Activated naive CD8-positive, alpha-beta T cell treated with anti-CD3 and anti-CD28 coated beads for 36 hours (primary cell): ENCODE measurements around the gene NOS1AP. TPM values are rescaled to one million over a fixed set of nuclear protein-coding genes. Genes with fewer than 3 reads are reported as not detected.

Experiments used
- DNase-seq: peaks from one replicate; pipeline ENCODE4 v3.0.0; 2021
- H3K27ac Mint-ChIP-seq: one replicate; pipeline ENCODE4 v1.8.0; 2022; ENCODE audit warnings: mild to moderate bottlenecking, moderate library complexity, mixed read lengths
- H3K27me3 Mint-ChIP-seq: one replicate; pipeline ENCODE4 v1.8.0; 2022; ENCODE audit warnings: mild to moderate bottlenecking, mixed read lengths
- H3K36me3 Mint-ChIP-seq: one replicate; pipeline ENCODE4 v1.8.0; 2021; ENCODE audit warnings: mild to moderate bottlenecking, mixed read lengths
- H3K4me1 Mint-ChIP-seq: one replicate; pipeline ENCODE4 v1.8.0; 2021; ENCODE audit warnings: mixed read lengths
- H3K4me3 Mint-ChIP-seq: one replicate; pipeline ENCODE4 v1.8.0; 2022; ENCODE audit warnings: mild to moderate bottlenecking, moderate library complexity, mixed read lengths
- H3K9me3 Mint-ChIP-seq: one replicate; pipeline ENCODE4 v1.8.0; 2022; ENCODE audit warnings: mixed read lengths
- total RNA-seq, 2 experiments: library from RNA; stranded (reverse); gene quantifications; one replicate each; pipeline ENCODE4 v1.2.3, GENCODE V29; 2021

Gene NOS1AP
- total RNA-seq, 2 experiments from 2014 or later, result 0.14 to 0.21 TPM

DNA sequence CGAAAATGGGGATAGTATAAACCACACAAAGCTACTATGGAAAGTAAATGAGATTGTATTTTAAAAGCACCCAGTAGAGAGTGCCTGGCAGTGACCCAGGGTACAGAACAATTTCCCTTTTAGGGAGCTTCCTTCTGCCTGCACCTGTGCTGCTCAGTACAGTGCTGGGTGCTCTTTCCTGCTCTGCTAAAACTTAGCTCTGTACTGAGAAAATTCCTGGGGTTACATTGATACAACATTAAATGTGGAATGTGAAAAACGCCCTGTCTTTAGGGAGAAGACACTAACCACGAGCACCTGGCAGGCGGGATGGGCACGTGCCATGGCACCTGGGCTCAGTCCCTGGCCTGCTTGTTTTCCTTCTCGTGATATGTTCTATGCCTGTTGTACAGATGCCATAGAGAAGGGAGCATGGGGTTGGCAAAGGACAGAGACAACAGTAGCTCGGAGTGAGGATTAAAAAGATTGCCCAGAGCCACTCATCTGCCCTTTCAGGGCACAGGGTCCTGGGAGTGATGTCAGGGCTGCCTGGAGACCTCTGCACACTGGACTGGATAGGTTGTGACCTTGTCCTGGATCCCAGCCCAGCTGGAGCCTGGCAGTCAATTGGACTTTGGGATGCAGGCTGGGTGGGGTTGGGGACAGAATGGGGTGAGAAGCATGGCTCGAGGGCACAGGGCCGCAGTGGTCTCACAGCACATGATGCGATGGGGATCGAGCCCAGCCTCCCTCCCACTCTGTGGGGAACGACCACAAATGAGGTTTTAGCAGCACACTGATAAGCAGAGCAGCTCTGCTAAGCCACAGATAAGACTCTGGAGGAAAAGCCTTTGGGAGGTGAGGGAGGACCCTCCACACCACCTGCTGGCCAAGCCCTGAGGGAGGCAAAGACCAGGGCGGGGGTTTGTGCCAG is 302.9 kb downstream of the NOS1AP start:
- H3K4me1 Mint-ChIP-seq, result no peaks in the 10 kb centered on the region
- no peak for DNase-seq
- H3K9me3 Mint-ChIP-seq, result no peaks in the 10 kb centered on the region

DNA sequence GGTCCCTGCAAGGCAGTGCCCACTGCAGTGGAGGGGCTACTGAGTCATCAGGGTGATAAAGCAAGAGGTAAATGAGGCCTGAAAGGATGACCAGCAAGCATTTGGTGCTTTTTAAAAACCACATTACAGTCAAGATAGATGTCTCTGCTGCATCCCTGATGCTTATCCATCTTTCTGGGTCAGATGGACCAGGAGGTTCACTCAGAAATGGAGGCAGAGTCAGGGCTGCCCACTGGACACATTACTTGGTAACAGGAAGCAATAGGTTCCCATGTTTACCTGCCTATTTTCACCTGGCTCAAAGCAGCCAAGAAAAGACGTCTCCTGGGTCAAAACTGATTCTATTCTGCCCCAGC is 303.6 kb downstream of the NOS1AP start:
- Mint-ChIP-seq H3K27me3 (no peaks in the 10 kb centered on the region), H3K9me3 (no peaks in the 10 kb centered on the region), H3K4me3 (no peak overlapping the region), H3K27ac (no peak overlapping the region), H3K4me1 (no peaks in the 10 kb centered on the region), H3K36me3 (no peaks in the 10 kb centered on the region)
- no peak for DNase-seq

More for the DNA sequence above, 302.9 kb downstream of the NOS1AP start:
- Mint-ChIP-seq H3K27ac (no peak overlapping the region), H3K4me3 (no peak overlapping the region), H3K27me3 (no peaks in the 10 kb centered on the region), H3K36me3 (no peaks in the 10 kb centered on the region)

DNA sequence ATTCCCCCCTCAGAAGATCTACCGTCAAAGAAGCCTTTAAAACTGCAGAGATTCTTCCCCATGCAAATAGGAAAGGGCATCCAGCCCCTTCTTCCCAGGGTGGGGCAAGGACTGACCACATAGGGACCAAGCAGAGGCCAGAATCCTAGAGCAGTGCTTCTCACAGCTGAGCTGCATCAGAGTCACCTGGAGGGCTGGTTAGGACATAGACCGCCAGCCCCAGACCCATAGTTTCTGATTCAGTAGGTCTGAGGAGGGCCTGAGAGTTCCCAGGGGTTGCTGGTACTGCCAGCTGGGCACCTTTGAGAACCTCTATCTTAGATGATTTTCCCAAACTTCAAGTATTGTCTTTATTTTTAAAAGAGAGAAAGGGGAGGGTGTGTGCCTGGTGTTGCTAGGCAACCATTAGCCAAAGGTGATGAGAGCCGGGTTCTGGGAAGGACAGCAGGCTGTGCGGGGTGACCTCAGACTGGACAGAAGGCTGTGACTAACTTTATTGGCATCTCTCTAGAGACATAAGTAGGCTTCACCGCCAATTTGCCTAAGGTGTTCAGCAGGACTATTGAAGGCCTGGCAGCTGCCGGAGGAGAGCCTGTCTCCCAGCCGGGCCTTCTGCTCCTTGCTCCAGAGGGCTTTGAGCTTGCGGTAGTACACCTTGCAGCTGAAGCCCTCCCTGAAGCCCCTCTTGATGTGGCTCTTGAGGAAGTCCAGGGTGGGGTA is 304.2 kb downstream of the NOS1AP start:
- H3K36me3 Mint-ChIP-seq, result no peaks in the 10 kb centered on the region
- no peaks in the 10 kb centered on the region for H3K27me3 Mint-ChIP-seq
- H3K27ac Mint-ChIP-seq, result no peak overlapping the region
- no peaks in the 10 kb centered on the region for H3K9me3 Mint-ChIP-seq
- no peaks in the 10 kb centered on the region for H3K4me1 Mint-ChIP-seq
- no peak overlapping the region for H3K4me3 Mint-ChIP-seq
- DNase-seq, result no peak

DNA sequence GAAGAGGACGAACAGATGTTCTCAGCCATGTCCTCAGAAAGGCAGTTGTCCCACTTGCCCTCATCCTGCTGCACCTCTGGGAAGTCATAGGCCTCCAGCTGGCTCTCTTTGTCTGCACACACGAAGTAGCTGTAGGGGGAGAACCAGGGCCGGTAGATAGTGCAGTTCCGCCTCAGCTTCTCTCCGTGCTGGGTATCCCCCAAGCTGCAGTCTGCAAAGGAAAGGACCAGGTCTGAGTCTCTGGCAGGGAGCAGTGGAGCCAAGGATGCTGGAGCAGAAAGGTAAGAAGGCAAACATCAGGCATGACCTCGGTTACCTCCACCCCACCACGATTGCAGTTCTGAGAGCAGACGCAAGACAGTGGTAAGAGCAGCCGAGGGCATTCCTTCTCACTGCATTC is 304.9 kb downstream of the NOS1AP start:
- H3K27me3 Mint-ChIP-seq, result no peaks in the 10 kb centered on the region
- H3K36me3 Mint-ChIP-seq, result no peaks in the 10 kb centered on the region
- no peak overlapping the region for H3K27ac Mint-ChIP-seq
- H3K9me3 Mint-ChIP-seq, result no peaks in the 10 kb centered on the region
- DNase-seq, result no peak
- H3K4me3 Mint-ChIP-seq, result no peak overlapping the region
- no peaks in the 10 kb centered on the region for H3K4me1 Mint-ChIP-seq

DNA sequence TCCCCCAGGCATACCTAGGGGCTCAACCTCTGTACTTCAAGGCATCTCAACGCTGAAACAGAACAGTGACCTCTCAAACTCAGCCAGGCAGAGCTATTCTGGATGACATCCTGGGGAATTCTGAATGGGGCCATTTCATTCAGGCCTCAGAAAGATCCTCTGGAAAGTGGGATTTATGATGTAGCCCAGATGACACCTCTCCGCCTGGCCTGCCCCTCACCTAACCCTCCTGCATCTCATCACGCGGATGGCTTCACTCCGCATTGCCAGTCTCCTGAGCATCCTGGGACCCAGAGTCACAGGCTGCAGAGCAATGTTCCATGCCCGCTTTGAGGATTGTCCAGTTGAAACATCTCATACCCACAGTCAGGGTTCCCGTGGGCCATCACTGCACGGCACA is 306.0 kb downstream of the NOS1AP start:
- H3K27ac Mint-ChIP-seq, result no peak overlapping the region
- no peaks in the 10 kb centered on the region for H3K4me1 Mint-ChIP-seq
- no peaks in the 10 kb centered on the region for H3K36me3 Mint-ChIP-seq

DNA sequence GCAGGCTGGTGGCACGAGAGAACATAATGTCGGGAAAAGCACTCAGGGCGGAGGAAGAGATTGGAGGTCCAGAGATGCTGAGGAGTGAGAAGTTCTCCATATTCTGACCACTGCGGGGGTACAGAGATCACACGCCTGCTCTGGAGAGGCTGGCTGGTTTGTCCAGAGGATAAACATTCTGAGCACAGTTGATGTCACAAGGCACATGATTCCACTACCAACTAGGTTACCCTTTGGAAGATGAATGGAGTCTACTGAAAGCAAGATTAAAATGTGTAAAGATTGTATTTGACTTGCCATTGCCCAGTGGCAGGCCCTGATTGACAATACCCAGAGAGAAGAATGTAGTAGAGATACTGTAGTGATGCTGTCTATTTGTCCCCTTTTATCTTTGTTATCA is 307.2 kb downstream of the NOS1AP start, which contains the start of gene SPATA46:
Gene SPATA46 (minus strand): TSS at position 164 of the 400 bp plus-strand sequence. CDS start 64 bp downstream, at position 100.
- no peak for DNase-seq
- no peaks in the 10 kb centered on the region for H3K27me3 Mint-ChIP-seq
- no peaks in the 10 kb centered on the region for H3K36me3 Mint-ChIP-seq
- no peak within 1 kb of the TSS for H3K27ac Mint-ChIP-seq
- H3K4me1 Mint-ChIP-seq, result no peaks in the 10 kb centered on the region
- H3K4me3 Mint-ChIP-seq, result no peak within 1 kb of the TSS
- H3K9me3 Mint-ChIP-seq, result no peaks in the 10 kb centered on the region

More for the DNA sequence above, 306.0 kb downstream of the NOS1AP start:
- Mint-ChIP-seq H3K4me3 (no peak overlapping the region), H3K27me3 (no peaks in the 10 kb centered on the region), H3K9me3 (no peaks in the 10 kb centered on the region)
- no peak for DNase-seq

DNA sequence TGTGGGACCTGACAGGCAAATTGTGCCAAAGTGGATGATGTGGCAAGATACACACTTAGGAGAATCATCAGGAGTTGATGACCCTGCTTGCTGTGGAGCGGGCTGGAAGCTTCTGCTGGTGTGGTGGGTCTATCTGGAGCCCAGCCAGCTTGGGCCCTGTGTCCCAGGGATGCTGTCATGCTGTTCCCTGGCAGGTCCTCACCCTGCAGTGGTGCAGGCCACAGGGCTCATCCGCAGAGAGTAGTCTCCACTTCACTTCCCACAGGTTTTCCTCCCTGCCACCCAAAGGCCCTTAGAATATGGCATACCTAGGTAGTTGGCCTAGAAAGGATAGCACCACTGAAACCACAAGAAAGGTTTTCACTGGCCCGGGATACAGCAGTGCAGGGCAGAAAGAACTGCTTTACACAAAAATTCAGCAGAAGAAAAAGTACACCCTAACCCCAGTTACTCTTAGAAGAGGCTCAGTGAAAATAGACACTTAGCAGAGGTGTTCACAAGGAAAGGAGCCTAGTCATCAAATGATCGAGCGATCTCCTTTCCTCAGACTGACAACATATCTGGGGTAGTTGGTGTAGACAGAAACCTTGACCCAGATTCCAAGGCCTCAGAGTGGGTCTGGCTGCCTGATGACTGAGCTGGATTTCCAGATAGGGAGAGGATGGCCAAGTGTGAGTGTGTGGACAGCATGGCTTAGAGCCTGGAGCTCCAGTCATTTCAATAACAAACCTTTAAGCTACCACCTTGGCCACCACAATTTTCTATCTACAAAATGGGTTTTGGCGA is 310.8 kb downstream of the NOS1AP start:
- H3K4me1 Mint-ChIP-seq, result no peaks in the 10 kb centered on the region
- H3K27ac Mint-ChIP-seq, result no peak overlapping the region
- no peaks in the 10 kb centered on the region for H3K9me3 Mint-ChIP-seq
- no peak for DNase-seq
- no peaks in the 10 kb centered on the region for H3K27me3 Mint-ChIP-seq
- no peaks in the 10 kb centered on the region for H3K36me3 Mint-ChIP-seq
- H3K4me3 Mint-ChIP-seq, result no peak overlapping the region

DNA sequence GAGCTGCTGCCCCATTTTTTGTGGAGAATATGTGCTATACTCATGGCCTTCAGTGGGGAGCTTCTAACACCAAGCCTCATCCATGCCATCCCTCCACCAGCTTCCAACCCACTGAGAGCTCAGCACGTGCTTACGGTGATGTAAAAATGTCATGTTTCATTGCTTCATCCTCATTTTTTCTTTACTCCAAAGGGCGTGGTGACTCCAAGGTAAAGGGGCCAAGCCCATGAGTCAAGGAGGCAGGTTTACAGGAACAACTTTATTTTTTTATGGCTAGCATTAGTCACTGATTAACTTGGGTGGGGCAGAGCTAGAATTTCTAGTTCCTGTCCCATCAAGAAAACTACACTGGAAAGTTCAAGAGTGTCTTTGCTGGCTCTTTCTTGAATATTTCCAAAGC is 311.9 kb downstream of the NOS1AP start, which contains the start of gene C1orf226:
Gene C1orf226 (plus strand): TSS at position 346 of the 400 bp plus-strand sequence. CDS start 174 bp downstream, outside the sequence.
- no peaks in the 10 kb centered on the region for H3K9me3 Mint-ChIP-seq
- no peaks in the 10 kb centered on the region for H3K36me3 Mint-ChIP-seq
- no peaks in the 10 kb centered on the region for H3K4me1 Mint-ChIP-seq
- no peak within 1 kb of the TSS for H3K4me3 Mint-ChIP-seq
- DNase-seq, result no peak
- no peak within 1 kb of the TSS for H3K27ac Mint-ChIP-seq
- no peaks in the 10 kb centered on the region for H3K27me3 Mint-ChIP-seq

DNA sequence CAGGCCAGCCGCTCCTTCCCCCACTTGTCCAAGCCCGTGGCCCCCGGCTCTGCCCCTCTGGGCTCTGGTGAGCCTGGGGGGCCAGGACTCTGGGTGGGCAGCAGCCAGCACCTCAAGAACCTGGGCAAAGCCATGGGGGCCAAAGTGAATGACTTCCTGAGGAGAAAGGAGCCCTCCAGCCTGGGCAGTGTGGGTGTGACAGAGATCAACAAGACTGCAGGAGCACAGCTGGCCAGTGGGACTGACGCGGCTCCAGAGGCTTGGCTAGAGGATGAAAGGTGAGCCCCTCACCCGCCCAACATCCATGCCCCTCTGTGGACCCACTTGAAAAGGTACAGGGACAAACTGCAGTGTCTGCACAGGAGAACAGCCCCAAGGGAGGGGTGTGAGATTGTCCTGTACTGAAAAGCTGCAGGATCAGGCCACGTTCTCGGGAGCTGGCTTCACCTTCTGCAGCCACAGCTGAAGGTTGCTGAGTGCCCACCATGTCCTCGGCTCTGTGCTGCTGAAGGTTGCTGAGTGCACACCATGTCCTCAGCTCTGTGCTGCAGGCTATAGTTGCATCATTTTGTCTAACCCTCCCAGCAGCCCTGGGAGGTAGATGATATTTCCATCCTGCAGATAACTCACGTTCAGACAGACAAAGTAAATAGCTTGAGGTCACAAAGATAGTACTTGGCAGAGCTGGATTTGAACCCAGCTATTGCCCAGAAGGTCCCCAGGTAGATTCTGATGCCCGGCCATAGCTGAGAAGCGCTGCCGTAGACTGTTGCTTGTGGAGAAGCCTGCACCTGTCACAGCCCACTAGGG is 312.7 kb downstream of the NOS1AP start:
- Mint-ChIP-seq H3K4me1 (no peaks in the 10 kb centered on the region), H3K4me3 (no peak overlapping the region), H3K27me3 (no peaks in the 10 kb centered on the region), H3K9me3 (no peaks in the 10 kb centered on the region), H3K27ac (no peak overlapping the region), H3K36me3 (no peaks in the 10 kb centered on the region)
- DNase-seq, result no peak

DNA sequence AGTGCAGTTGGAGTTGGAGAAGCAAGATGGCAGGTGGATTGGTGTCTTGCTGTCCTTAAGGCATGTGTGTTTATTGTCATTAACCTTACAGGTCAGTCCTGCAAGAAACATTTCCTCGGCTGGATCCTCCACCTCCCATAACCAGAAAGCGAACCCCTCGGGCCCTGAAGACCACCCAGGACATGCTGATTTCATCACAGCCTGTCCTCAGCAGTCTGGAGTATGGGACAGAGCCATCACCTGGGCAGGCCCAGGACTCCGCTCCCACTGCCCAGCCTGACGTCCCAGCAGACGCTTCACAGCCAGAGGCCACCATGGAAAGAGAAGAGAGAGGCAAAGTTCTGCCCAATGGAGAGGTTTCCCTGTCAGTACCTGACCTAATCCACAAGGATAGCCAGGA is 313.6 kb downstream of the NOS1AP start:
- DNase-seq, result no peak
- Mint-ChIP-seq H3K4me1 (no peaks in the 10 kb centered on the region), H3K4me3 (no peak overlapping the region), H3K27me3 (no peaks in the 10 kb centered on the region), H3K9me3 (no peaks in the 10 kb centered on the region), H3K36me3 (no peaks in the 10 kb centered on the region), H3K27ac (no peak overlapping the region)

DNA sequence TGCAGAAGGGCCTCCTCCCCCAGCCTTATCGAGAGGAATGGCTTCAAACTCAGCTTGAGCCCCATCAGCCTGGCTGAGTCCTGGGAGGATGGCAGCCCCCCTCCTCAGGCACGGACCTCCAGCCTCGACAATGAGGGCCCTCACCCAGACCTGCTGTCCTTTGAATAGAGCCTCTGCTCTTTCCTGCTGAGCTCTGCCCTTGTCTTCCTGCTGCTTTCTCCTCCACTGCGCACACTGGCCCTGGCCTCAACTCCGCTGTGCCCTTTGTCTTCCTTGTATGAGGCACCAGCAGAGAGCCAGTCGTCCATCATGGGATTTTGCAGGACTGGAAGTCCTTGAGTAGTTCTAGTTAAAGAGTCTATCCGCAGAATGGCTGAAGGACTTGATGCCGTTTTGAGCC is 314.0 kb downstream of the NOS1AP start:
- no peaks in the 10 kb centered on the region for H3K27me3 Mint-ChIP-seq
- no peak for DNase-seq

DNA sequence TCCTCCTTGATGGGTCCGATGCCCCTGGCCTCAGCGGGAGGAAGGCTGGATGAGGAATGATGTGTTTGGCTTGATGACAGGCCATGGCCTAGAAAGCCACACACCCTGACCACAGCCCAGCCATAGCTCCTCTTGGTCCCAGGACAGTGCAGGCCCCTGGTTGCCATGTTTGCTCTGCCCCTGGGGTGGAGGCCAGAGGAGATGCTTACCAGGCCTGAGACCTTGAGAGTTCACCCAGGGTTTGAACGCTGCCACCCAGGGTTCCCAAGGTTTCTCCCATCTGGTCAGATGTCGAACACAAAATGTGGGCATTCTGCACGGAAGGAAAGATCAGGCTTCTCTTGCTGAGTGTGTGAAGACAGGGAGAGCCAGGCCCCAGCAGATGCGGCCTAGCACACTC is 314.6 kb downstream of the NOS1AP start:
- Mint-ChIP-seq H3K4me3 (no peak overlapping the region), H3K27me3 (peaks cover 4% of the 10 kb centered on the region), H3K9me3 (no peaks in the 10 kb centered on the region), H3K36me3 (no peaks in the 10 kb centered on the region), H3K27ac (no peak overlapping the region), H3K4me1 (no peaks in the 10 kb centered on the region)
- no peak for DNase-seq

More for the DNA sequence above, 314.0 kb downstream of the NOS1AP start:
- no peaks in the 10 kb centered on the region for H3K9me3 Mint-ChIP-seq
- H3K36me3 Mint-ChIP-seq, result no peaks in the 10 kb centered on the region
- H3K4me1 Mint-ChIP-seq, result no peaks in the 10 kb centered on the region
- H3K4me3 Mint-ChIP-seq, result no peak overlapping the region
- H3K27ac Mint-ChIP-seq, result no peak overlapping the region

DNA sequence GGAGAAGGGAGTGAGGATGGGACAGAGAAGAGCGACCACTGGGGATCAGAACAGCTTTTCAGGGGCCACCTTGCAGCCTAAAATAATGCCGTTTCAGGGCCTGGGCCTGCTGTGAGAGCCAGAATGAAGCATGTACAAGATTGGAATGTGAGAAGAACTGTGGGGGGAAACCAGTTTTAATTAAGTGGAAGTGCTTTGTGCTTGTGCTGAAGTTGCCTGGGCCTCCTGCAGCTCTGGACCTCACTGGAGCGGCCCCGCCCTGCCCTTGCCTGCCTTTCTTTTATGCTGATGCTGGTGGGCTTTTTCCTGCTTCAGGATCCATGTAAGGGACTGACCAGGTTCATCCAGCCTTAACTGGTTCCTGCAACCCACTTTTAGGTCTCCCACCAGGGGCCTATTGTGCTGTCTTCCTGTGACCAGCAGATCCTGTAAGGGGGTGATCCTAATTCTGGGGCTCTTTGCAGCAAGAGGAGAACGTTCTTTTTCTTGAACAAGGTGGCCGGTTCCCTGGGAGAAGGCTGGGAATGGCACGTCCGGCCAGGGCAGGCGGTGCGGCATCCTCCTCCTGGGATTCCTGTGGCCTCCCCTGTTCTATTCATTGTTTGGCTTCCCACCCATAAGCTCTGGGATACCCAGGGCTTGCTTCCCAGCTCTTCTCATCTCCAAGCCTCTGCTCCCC is 315.2 kb downstream of the NOS1AP start:
- Mint-ChIP-seq H3K4me1 (no peaks in the 10 kb centered on the region), H3K36me3 (no peaks in the 10 kb centered on the region), H3K9me3 (no peaks in the 10 kb centered on the region), H3K27ac (no peak overlapping the region), H3K27me3 (peaks cover 7% of the 10 kb centered on the region), H3K4me3 (no peak overlapping the region)
- no peak for DNase-seq

DNA sequence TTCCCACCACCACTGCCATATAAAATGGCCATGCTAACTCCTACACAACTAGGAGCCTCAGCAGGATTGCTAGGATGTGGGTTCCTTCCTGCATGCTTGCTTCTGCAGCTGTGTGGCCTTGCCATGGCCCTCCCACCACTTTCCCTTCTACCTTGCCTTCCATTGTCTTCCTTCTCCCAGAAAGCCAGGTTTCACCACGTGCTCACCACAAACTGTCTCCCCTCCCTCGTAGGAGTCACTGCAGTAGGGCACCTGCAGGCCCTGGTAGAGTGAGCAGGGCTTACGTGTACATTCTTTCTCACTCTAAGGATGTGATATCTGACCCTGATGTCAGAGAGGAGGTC is 315.8 kb downstream of the NOS1AP start:
- Mint-ChIP-seq H3K9me3 (no peaks in the 10 kb centered on the region), H3K4me1 (no peaks in the 10 kb centered on the region), H3K27ac (no peak overlapping the region), H3K4me3 (no peak overlapping the region), H3K27me3 (peaks cover 8% of the 10 kb centered on the region), H3K36me3 (no peaks in the 10 kb centered on the region)
- DNase-seq, result no peak
